Activated CD8-positive, alpha-beta T cell treated with anti-CD3 and anti-CD28 coated beads for 36 hours (primary cell): Measurements from ENCODE around the gene ZKSCAN1. TPM values are rescaled to one million over a fixed set of nuclear protein-coding genes. Genes with fewer than 3 reads are reported as not detected.

Experiments
- ATAC-seq: fragments of 200-7000 bp; cut with Tn5 transposase; one replicate; pipeline ENCODE4 v1.10.0; 2021; ENCODE audit warnings: mild to moderate bottlenecking, moderate library complexity
- CTCF ChIA-PET: fragments of 350-600 bp; sonication (Branson Sonifier 250); formaldehyde crosslinking; loops from one replicate; lab custom pipeline; 2021; ENCODE audit warnings: antibody characterized with exemption; lab: Charles Lee
- POLR2A ChIA-PET: fragments of 350-600 bp; sonication (Branson Sonifier 250); formaldehyde crosslinking; loops from one replicate; lab custom pipeline; 2021; ENCODE audit warnings: antibody characterized with exemption; lab: Charles Lee
- DNase-seq: peaks from one replicate; pipeline ENCODE4 v3.0.0-alpha.2; 2020
- H3K27ac Mint-ChIP-seq: one replicate; pipeline ENCODE4 v1.8.0; 2021; ENCODE audit warnings: mild to moderate bottlenecking, mixed read lengths
- H3K27me3 Mint-ChIP-seq: one replicate; pipeline ENCODE4 v1.8.0; 2021; ENCODE audit warnings: mixed read lengths
- H3K36me3 Mint-ChIP-seq: one replicate; pipeline ENCODE4 v1.8.0; 2021; ENCODE audit warnings: low read depth, mixed read lengths
- H3K4me1 Mint-ChIP-seq: one replicate; pipeline ENCODE4 v1.8.0; 2021; ENCODE audit warnings: low read depth, mixed read lengths
- H3K4me3 Mint-ChIP-seq: one replicate; pipeline ENCODE4 v1.8.0; 2021; ENCODE audit warnings: mild to moderate bottlenecking, moderate library complexity, mixed read lengths
- H3K9me3 Mint-ChIP-seq: one replicate; pipeline ENCODE4 v1.8.0; 2021; ENCODE audit warnings: mixed read lengths
- CTCF ChIP-seq: fragments of 200-600 bp; IDR thresholded peaks from one replicate; pipeline ENCODE4 v1.8.0; 2022; ENCODE audit warnings: antibody characterized with exemption, mild to moderate bottlenecking
- intact Hi-C: fragments of 100-400 bp; cut with micrococcal nuclease; formaldehyde crosslinking; loops from one replicate; pipeline ENCODE4 v1.10.0; 2022
- total RNA-seq, 2 experiments: library from RNA; stranded (reverse); gene quantifications; one replicate each; pipeline ENCODE4 v1.2.3, GENCODE V29; 2021

Gene ZKSCAN1
- total RNA-seq, 2 experiments from 2014 or later = 41.9 to 47.3 TPM

- intact Hi-C loops = loop anchor here (5.0 to 10.0 kb wide), 2 partner anchors 89 to 166 kb away; partner anchors contain the start of gene TRIM4
- TF ChIP-seq CTCF = no peak
- DNase-seq (peak; percentile 22), ATAC-seq (no peak)
- ChIA-PET POLR2A (interaction anchor here (0.6 to 2.9 kb wide), 6 partner anchors 9 to 162 kb away, joined by 3 to 25 read pairs (median 4); partner anchors contain the start of genes MCM7 and TRIM4), CTCF (interaction anchor here (0.8 to 1.1 kb wide), 4 partner anchors 10 to 69 kb away, joined by 3 read pairs; no protein-coding TSS in a partner anchor)
- Mint-ChIP-seq H3K36me3 (peaks cover 22% of the 10 kb centered on the region), H3K4me3 (peak overlapping the region; percentile 87), H3K9me3 (no peaks in the 10 kb centered on the region), H3K27ac (peak overlapping the region; percentile 87), H3K27me3 (no peaks in the 10 kb centered on the region), H3K4me1 (peaks cover 21% of the 10 kb centered on the region)
These were observed 65.6 kb downstream of the ZKSCAN1 start for GRCh38 chr7:100080907-100081534.

DNA sequence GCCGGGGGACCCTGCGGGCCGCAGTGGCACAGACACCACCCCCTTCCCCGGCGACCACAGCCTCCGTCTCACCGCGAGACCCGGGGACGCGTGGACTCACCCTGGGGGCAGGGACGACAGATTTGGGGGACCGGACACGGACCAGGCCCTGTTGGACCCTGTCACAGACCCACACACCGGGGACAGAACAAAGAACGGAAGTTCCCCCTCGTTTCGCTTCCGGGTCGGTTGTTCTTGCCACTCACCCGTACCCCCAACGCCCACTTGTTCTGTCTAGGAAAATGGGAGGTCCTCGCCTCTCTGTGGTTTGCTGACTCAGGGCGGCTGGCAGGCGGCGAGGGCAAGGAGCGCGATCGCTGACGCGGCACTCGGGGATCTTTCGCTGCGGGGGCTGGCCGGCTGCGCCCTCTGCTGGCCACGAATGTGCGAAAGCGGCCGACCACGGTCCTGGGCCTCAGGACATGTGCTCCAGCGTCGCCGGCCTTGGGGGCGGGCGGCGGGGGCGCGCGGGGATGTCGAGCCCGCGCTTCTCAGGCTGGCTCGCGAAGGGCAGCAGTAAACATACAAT lies 66.2 kb downstream of the ZKSCAN1 start, which contains the start of gene ZNF3:
ZNF3 (minus strand) TSS at position 189 of the 568 bp plus-strand sequence. CDS start 4,366 bp downstream, outside the sequence.
- Mint-ChIP-seq H3K27ac (peak within 1 kb of the TSS; percentile 87), H3K4me1 (peaks cover 21% of the 10 kb centered on the region), H3K36me3 (peaks cover 19% of the 10 kb centered on the region), H3K4me3 (peak within 1 kb of the TSS; percentile 87), H3K9me3 (no peaks in the 10 kb centered on the region), H3K27me3 (no peaks in the 10 kb centered on the region)
- ChIA-PET CTCF (interaction anchor here (0.7 to 1.2 kb wide), 9 partner anchors 10 to 168 kb away, joined by 3 to 7 read pairs (median 3); partner anchors contain the start of genes AP4M1 and MCM7), POLR2A (interaction anchor here (0.6 to 3.1 kb wide), 11 partner anchors 10 to 348 kb away, joined by 3 to 25 read pairs (median 3); partner anchors contain the start of genes MCM7 and MEPCE)
- intact Hi-C loops = loop anchor here (5.0 to 10.0 kb wide), 2 partner anchors 89 to 167 kb away; partner anchors contain the start of gene TRIM4
- peak; percentile 96 for TF ChIP-seq CTCF
- DNase-seq (peak; percentile 99), ATAC-seq (peak; percentile 83)

- H3K27me3 Mint-ChIP-seq = no peaks in the 10 kb centered on the region
- no peak for TF ChIP-seq CTCF
- peaks cover 22% of the 10 kb centered on the region for H3K4me1 Mint-ChIP-seq
These were observed 67.6 kb downstream of the ZKSCAN1 start for GRCh38 chr7:100082978-100083377.

DNA sequence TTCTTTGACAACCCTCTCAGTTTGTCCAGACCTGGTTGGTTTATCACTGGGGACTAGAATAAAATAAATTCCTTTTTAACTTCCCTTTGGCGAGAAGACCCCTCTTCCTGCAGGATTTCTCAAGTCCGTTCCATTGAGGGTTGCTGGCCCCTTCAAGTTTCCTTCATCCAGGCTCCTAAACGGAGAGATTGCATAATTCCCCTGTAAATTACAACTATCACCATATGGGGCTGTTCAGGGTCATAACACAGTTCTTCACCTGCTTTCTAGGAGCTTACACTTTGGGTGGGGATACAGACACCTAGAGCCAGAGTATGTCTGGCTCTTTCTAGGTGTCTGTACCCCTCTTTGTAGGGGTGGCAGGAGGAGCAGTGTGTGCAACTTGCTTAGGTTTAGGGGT lies 70.1 kb downstream of the ZKSCAN1 start:
- POLR2A ChIA-PET = interaction anchor here (2.5 kb wide), 1 partner anchor 15 kb away, joined by 19 read pairs; the partner anchor contains the start of genes AP4M1 and MCM7
- Mint-ChIP-seq H3K36me3 (peaks cover 7% of the 10 kb centered on the region), H3K9me3 (no peaks in the 10 kb centered on the region), H3K4me1 (peaks cover 22% of the 10 kb centered on the region), H3K27me3 (no peaks in the 10 kb centered on the region), H3K4me3 (no peak overlapping the region), H3K27ac (no peak overlapping the region)
- no peak for TF ChIP-seq CTCF
- CTCF ChIA-PET = interaction anchor here (0.9 to 1.6 kb wide), 2 partner anchors 91 to 172 kb away, joined by 3 to 6 read pairs; no protein-coding TSS in a partner anchor
- intact Hi-C loops = loop anchor here (10.0 kb wide), 1 partner anchor 171 kb away; the partner anchor contains the start of gene TRIM4
- ATAC-seq (no peak), DNase-seq (no peak)

More at GRCh38 chr7:100082978-100083377, 67.6 kb downstream of the ZKSCAN1 start:
- no peaks in the 10 kb centered on the region for H3K9me3 Mint-ChIP-seq
- DNase-seq = no peak
- intact Hi-C loops = loop anchor here (5.0 to 10.0 kb wide), 2 partner anchors 91 to 168 kb away; partner anchors contain the start of gene TRIM4
- ATAC-seq = peak; percentile 0
- H3K4me3 Mint-ChIP-seq = peak overlapping the region; percentile 87
- ChIA-PET CTCF (interaction anchor here (0.8 to 1.2 kb wide), 6 partner anchors 11 to 169 kb away, joined by 3 to 4 read pairs (median 3); partner anchors contain the start of genes TRIM4 and ZSCAN21), POLR2A (interaction anchor here (0.6 to 3.1 kb wide), 10 partner anchors 9 to 801 kb away, joined by 3 to 25 read pairs (median 5); partner anchors contain the start of gene MCM7)
- H3K36me3 Mint-ChIP-seq = peaks cover 13% of the 10 kb centered on the region
- H3K27ac Mint-ChIP-seq = peak overlapping the region; percentile 11
